Posterior vena cava (tissue), 2 donors: ENCODE results near the gene IL3RA. TPM values are rescaled to one million over a fixed set of nuclear protein-coding genes. Genes with fewer than 3 reads are reported as not detected.
"Not testable (repeated sequence)": the region's sequence is repeated elsewhere in the genome, so short reads cannot be mapped to it uniquely, and the experiment has no call there.

Source experiments
- DNase-seq: peaks from one replicate; pipeline ENCODE4 v3.0.0-alpha.2; 2020; ENCODE audit warnings: low spot score
- intact Hi-C, 2 donors: fragments of 100-400 bp; cut with DNase I; formaldehyde crosslinking; loops; one replicate each; pipeline versions ENCODE4 v1.14.1 to v1.14.2; 2022 to 2023
- total RNA-seq, 2 donors: library from RNA; stranded (reverse); fragmentation: NEBNext Ultra II Directional; extraction: Animal tissue kit (Norgen Biotek cat#: 25700); gene quantifications; one replicate each; pipeline ENCODE4 v1.2.1, GENCODE V29; 2021
- donor health status: DM: yes; HTN: yes; CAD: no.
- donor health status: DM: yes; HTN: yes; CAD: no.

The IL3RA gene
- total RNA-seq, 2 donors from 2014 or later, result 5.4 to 5.6 TPM

DNA sequence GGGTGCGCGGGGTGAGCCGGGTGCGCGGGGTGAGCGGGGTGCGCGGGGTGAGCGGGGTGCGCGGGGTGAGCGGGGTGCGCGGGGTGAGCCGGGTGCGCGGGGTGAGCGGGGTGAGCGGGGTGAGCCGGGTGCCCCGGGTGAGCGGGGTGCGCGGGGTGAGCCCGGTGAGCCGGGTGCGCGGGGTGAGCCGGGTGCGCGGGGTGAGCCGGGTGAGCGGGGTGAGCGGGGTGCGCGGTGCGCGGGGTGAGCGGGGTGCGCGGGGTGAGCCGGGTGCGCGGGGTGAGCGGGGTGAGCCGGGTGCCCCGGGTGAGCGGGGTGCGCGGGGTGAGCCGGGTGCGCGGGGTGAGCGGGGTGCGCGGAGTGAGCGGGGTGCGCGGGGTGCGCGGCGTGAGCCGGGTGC, 29.8 kb downstream of the IL3RA start:
- intact Hi-C loops, result not testable (repeated sequence)
- DNase-seq, result peak; percentile 8

GRCh38 chrX:1368385-1368698, 31.8 kb downstream of the IL3RA start:
- intact Hi-C loops, result no loop called here
- no peak for DNase-seq

DNA sequence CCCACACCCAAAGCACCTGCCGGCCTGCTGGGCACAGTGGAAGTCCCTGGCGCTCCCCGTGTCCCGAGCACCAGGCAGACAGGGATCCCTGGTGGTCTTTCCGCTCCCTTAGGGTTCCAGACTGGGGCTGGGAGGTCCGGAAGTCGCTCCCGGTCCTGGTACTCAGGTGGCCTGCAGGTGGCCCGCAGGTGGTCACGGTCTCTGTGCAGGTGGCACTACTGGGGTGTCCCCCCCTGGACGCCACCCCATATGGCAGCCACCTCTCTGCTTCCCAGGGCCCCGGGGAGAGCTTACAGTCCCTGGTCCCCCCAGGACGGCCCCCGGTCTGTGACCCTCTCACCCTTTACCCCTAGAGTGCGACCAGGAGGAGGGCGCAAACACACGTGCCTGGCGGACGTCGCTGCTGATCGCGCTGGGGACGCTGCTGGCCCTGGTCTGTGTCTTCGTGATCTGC, 41.7 kb downstream of the IL3RA start:
- DNase-seq, result peak; percentile 77
- intact Hi-C loops, result no loop called here

DNA sequence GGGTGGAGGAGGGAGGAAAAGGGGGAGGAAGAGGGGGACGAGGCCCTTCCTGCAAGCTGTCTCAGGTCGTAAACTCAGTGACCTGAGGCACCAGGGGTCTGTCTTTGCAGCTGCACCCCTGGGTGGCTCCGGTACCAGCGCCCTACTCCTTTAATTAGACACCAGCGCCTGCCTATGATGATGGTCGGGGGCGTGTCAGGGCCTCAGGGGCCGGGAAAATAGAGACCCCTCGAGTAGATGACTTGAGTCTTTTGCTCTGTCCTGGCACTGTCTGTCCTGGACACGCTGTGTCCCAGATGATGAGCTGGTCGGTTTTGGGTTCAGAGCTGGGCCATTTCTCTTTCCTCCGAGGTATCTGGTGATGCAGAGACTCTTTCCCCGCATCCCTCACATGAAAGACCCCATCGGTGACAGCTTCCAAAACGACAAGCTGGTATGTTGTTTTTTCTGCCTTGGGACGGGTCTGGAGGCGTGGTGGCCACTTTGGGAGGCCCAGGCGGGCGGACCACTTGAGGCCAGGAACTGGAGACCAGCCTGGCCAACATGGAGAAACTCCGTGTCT, 44.2 kb downstream of the IL3RA start:
- intact Hi-C loops, result no loop called here
- peak; percentile 78 for DNase-seq

- peak; percentile 69 for DNase-seq
- intact Hi-C loops, result no loop called here
These were observed 48.2 kb downstream of the IL3RA start for GRCh38 chrX:1384658-1385252.

DNA sequence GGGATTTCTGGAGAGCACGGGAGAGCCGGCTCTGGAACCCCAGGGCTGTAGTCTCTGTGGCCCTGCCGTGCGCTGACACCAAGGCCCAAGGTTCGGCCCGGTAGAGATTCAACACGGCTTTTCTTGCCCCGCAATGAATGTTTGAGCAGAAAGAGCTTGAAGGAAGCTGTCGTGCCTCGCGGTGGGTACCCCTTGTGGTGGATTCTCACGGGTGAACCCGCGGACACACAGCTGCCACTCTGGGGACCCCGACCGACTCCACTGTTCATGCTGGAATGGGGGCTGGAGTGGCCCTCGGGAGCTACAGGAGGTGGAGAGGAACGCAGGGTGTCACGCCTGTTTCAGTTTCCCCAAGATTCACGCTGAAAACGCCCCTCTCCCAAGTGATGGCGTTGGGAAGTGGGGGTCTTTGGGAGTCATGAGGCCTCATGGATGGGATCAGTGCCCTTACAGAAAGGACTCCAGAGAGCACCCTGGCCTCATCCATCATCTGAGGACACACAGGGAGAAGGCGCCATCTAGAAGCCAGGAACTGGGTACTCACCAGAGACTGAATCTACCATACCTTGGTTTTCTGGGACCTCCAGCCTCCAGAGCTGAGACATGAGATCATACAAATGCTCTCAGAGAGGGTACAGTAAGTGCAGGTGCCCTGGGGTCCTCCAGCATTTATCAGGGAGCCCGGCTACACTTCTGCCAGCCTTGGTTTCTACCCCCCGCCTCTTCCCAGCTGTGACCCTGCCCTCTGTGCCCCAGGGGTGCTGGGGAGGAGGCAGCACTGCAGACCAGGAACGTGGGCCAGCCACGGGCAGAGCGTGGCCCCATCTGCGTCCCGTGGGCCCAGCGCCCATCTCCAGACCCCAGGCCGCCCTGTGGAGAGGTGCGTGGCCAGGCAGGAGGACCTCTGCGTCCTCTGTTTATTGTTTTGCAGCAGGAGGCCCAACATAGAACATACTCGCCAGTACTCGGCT, 49.0 kb downstream of the IL3RA start:
- DNase-seq, result peak; percentile 73
- intact Hi-C loops, result no loop called here

DNA sequence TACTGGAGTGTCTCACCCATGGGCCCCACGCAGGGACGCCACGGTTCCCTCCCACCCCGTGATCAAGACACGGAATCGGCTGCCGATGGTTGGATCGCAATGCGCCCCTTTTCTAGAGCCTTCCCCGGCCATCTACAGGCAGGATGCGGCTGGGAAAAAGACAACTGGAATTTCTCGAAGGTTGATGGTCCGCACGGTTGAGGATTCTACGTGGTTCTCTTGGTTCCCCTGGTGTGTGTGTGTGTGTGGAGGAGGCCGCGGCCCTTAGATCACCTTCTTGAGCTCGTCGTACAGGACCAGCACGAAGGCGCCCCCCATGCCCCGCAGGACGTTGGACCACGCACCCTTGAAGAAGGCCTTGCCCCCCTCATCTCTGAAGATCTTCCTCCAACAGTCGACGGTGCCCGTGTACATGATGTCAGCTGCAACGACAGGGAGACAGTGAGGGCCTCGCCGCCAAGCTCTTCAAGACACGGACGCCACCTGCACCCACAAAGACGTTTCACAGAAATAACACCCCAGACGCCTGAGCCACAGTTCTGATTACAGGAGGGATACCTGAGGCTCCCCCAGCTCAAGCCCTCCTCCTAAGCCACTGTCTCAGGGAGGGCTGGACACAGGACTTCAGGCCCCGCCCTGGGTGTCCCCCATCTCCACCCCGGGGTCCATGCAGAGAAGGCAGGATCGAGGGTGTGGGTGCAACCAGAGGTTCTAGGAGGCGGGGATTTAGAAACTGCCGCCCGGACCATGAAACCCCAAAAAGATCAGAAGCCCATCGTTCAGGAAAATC, 49.9 kb downstream of the IL3RA start:
- intact Hi-C loops, result no loop called here
- DNase-seq, result peak; percentile 79

DNA sequence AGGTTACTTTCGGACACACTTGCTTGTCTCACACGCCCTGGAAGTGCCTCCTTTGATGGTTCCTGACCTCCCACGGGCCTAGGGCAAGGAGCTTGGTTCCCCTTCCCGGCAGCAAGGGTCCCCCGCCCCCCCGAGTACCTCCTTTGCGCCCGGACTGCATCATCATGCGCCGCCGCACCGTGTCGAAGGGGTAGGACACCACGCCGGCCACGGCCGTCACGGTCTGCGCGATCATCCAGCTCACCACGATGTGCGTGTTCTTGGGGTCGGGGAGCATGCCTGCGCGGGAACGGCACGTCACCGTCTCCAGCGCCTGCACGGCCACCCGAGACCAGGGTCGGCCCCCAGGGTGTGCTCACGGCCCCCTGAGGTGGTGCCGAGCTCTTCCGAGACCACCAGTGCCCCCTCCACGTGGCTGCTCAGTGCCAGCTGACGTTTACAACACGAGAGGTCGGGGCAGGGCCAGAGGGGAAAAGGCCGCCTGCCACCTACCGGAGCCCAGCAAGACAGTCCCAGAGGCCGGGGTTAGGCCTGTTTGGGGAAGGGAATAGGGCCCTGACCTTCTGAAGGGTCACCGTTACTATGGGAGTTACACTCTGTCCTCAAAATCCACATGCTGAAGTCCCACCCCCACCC, 50.7 kb downstream of the IL3RA start:
- peak; percentile 79 for DNase-seq
- intact Hi-C loops, result no loop called here

DNA sequence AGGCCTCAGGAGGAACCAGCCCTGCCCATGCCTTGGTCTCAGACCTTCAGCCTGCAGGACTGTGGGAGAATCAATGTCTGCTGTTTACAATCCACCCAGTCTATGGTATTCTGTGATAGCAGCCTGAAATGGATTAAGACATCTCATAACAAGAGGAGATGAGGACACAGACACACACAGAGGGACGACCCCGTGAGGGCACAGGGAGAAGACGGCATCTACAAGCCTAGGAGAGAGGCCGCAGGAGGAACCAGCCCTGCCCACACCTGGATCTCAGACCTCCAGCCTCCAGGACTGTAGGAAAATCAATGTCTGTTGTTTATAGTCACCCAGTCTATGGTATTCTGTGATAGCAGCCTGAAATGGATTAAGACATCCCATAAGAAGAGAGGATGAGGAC, 52.1 kb downstream of the IL3RA start:
- peak; percentile 23 for DNase-seq
- intact Hi-C loops, result no loop called here

- intact Hi-C loops, result no loop called here
- DNase-seq, result peak; percentile 82
These were observed 52.8 kb downstream of the IL3RA start for GRCh38 chrX:1389181-1389992.

DNA sequence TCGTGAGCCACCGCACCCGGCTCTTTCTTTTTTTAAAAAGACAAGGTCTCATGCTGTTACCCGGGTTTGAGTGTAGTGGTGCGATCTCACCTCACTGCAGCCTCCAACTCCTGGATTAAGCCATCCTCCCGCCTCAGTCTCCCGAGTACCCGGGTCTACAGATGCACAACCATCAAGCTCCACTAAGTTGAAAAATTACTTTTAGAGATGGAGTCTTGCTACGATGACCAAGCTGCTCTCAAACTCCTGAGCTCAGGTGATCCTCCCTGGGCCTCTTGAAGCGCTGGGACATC, 53.4 kb downstream of the IL3RA start:
- intact Hi-C loops, result loop anchor here in 1 of 2 donors (5.0 kb wide), 1 partner anchor 62 kb away; the partner anchor contains the start of gene ASMTL
- DNase-seq, result no peak

DNA sequence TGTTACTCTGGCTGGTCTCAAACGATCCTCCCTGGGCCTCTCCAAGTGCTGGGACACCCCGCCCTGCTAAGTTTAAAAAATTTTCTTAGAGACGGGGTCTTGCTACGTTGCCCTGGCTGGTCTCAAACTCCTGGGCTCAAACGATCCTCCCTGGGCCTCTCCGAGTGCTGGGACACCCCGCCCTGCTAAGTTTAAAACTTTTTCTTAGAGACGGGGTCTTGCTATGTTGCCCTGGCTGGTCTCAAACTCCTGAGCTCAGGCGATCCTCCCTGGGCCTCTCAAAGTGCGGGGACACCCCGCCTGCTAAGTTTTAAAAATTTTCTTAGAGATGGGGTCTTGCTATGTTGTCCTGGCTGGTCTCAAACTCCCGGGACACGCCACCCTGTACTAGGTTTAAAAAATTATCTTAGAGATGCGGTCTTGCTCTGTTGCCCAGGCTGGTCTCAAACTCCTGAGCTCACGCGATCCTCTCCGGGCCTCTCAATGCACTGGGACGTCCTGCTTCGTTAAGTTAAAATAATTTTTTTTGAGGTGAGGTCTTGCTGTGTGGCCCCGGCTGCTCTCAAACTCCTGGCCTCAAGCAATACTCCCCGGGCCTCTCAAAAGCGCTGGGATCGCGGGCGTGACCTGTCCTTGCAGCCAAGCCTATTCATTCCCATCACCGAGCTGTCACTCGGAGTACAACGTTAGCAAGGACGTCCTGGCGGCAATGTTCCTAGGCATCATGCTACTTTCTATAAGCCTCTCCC, 54.2 kb downstream of the IL3RA start:
- peak; percentile 76 for DNase-seq
- intact Hi-C loops, result loop anchor here in 1 of 2 donors (5.0 kb wide), 1 partner anchor 62 kb away; the partner anchor contains the start of gene ASMTL

GRCh38 chrX:1391370-1391706, 54.8 kb downstream of the IL3RA start:
- DNase-seq, result no peak
- intact Hi-C loops, result loop anchor here in 1 of 2 donors (5.0 kb wide), 1 partner anchor 61 kb away; the partner anchor contains the start of gene ASMTL

DNA sequence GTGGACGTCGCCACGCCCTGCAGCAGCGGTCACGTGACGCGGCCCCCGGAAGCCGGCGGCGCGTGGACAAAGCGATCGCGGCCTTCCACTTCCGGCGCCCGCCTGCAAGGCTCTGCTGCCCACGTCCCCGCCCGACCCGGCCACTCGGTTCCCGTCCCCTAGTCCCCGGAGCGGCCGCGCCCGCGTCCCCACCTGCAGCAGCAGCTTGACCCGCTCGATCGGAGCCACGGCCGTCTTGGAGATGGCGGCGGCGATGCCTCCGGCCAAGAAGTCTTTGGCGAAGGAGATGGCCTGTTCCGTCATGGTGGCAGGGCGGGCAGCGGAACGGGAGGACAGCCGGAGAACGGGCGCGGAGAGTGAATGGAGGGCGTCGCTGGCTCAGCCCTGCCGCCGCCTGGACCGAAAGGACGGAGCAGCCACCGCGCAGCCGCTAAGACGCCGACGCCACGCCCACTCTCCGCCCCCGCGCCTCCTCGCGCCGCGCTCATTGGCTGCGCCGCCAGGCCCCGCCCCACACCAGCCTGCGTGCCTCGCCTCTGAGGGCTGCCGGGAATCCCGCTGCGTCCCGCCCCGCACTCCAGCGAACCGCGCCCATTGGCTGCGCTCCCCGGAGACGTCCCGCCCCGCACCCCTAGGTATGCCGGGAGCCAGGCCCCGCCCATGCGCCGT, 55.3 kb downstream of the IL3RA start, which contains the start of gene SLC25A6:
SLC25A6 (minus strand) TSS at position 407 of the 669 bp plus-strand sequence; CDS start at position 303, 104 bp downstream.
- intact Hi-C loops, result loop anchor here in 1 of 2 donors (5.0 kb wide), 1 partner anchor 60 kb away; the partner anchor contains the start of gene ASMTL
- peak; percentile 100 for DNase-seq

GRCh38 chrX:1392376-1393068, 55.9 kb downstream of the IL3RA start:
- peak; percentile 93 for DNase-seq

More at GRCh38 chrX:1392376-1393068, 55.9 kb downstream of the IL3RA start:
- intact Hi-C loops, result loop anchor here in 1 of 2 donors (5.0 kb wide), 1 partner anchor 60 kb away; the partner anchor contains the start of gene ASMTL
